ENCODE data around the gene UHRF2. TPM values are rescaled to one million over a fixed set of nuclear protein-coding genes. Genes with fewer than 3 reads are reported as not detected.

UHRF2 gene
- total RNA-seq, 1 experiment from 2014 or later = 45.2 TPM

DNA sequence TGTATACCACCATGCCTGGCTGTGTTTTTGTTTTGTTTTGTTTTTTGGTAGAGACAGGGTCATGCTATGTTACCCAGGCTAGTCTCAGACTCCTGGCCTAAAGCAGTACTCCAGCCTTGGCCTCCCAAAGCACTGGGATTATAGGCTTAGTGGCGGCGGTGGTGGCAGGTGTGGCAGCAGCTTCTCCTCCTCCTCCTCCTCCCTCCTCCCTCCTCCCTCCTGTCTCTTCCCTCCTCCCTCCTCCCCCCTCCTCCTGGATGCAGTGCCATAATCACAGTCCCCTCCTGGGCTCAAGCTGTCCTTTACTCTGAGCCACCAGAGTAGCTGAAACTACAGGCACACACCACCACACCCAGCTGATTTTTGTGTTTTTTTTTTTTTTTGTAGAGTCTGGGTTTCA lies 71.2 kb downstream of the UHRF2 start:
- Histone ChIP-seq H3K79me1 (ENCODE audit: insufficient read depth, low read depth, low read length, poor library complexity, severe bottlenecking) (no peaks in the 10 kb centered on the region), H3K27me3 (ENCODE audit: insufficient read depth, low read length) (no peaks in the 10 kb centered on the region), H2AK5ac (ENCODE audit: insufficient read length, low read length) (no peak overlapping the region), H3K56ac (ENCODE audit: insufficient read length, low read depth, low read length) (no peak overlapping the region), H2BK120ac (ENCODE audit: low read depth, low read length, poor library complexity, severe bottlenecking) (no peak overlapping the region), H4K5ac (ENCODE audit: insufficient read length, low read depth, low read length) (no peak overlapping the region), H4K20me1 (ENCODE audit: control insufficient read depth, insufficient read depth, insufficient read length) (no peaks in the 10 kb centered on the region), H3K4me2 (ENCODE audit: insufficient read depth, insufficient read length, low read length) (no peak overlapping the region), H2BK5ac (ENCODE audit: insufficient read length, low read length) (no peak overlapping the region), H3K18ac (ENCODE audit: insufficient read length, low read depth, low read length) (no peak overlapping the region), H3T11ph (ENCODE audit: low read length) (no peak overlapping the region), H3K4ac (ENCODE audit: low read depth, low read length) (no peak overlapping the region), H3K23ac (ENCODE audit: insufficient read length, low read depth, low read length) (no peak overlapping the region), H4K91ac (ENCODE audit: insufficient read length, low read depth, low read length) (no peak overlapping the region), H2BK12ac (ENCODE audit: insufficient read length, low read depth, low read length) (no peak overlapping the region), H2BK15ac (ENCODE audit: low read depth, low read length) (no peak overlapping the region), H4K8ac (replicated peaks; ENCODE audit: insufficient read length, low read depth, low read length) (no peak overlapping the region), H2BK20ac (ENCODE audit: low read depth, low read length, poor library complexity, severe bottlenecking) (no peak overlapping the region), H3K79me2 (ENCODE audit: insufficient read depth, low read length) (no peaks in the 10 kb centered on the region), H3K14ac (ENCODE audit: insufficient read depth, low read length) (no peak overlapping the region), H3K4me1 (ENCODE audit: insufficient read depth, low read length) (no peaks in the 10 kb centered on the region), H3K9me3 (ENCODE audit: control insufficient read depth, low read depth, low read length) (no peaks in the 10 kb centered on the region), H3K9ac (ENCODE audit: extremely low read depth, insufficient read length, low read length) (no peak overlapping the region), H3K23me2 (ENCODE audit: insufficient read length, low read depth, low read length, poor library complexity, severe bottlenecking) (no peaks in the 10 kb centered on the region), H3K27ac (ENCODE audit: insufficient read length, low read depth, low read length) (no peak overlapping the region), H2AFZ (ENCODE audit: low read length) (no peak overlapping the region)
- no peaks in the 10 kb centered on the region for H3K4me1 Mint-ChIP-seq
- H3K36me3 Mint-ChIP-seq (ENCODE audit: insufficient read depth in 1 of 3, low read depth in 3 of 3) = peaks cover 14 to 45% (median 41%) of the 10 kb centered on the region in 3 experiments; a peak in 6 of 7 replicates
- no CpG with 5 or more reads among the region's 2 CpGs for WGBS (ENCODE audit: extremely low coverage, insufficient read length, low lambda C conversion rate)
- no peak overlapping the region for H3K27ac Mint-ChIP-seq
- H3K4me3 Mint-ChIP-seq = no peak overlapping the region
- H3K9me3 Mint-ChIP-seq = no peaks in the 10 kb centered on the region
- DNase-seq = no peak
- H3K27me3 Mint-ChIP-seq (ENCODE audit: low read depth) = no peaks in the 10 kb centered on the region
- TF ChIP-seq, protein P1, sequence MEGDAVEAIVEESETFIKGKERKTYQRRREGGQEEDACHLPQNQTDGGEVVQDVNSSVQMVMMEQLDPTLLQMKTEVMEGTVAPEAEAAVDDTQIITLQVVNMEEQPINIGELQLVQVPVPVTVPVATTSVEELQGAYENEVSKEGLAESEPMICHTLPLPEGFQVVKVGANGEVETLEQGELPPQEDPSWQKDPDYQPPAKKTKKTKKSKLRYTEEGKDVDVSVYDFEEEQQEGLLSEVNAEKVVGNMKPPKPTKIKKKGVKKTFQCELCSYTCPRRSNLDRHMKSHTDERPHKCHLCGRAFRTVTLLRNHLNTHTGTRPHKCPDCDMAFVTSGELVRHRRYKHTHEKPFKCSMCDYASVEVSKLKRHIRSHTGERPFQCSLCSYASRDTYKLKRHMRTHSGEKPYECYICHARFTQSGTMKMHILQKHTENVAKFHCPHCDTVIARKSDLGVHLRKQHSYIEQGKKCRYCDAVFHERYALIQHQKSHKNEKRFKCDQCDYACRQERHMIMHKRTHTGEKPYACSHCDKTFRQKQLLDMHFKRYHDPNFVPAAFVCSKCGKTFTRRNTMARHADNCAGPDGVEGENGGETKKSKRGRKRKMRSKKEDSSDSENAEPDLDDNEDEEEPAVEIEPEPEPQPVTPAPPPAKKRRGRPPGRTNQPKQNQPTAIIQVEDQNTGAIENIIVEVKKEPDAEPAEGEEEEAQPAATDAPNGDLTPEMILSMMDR (conservative IDR thresholded peaks at IDR 0.05) = no peak
